Gastrocnemius medialis (tissue), 4 donors: Measurements from ENCODE around the gene MAP3K10.

Experiments used
- CTCF ChIP-seq, 5 experiments: fragments of 450-650 bp in 3 of 5; fragments of 200-600 bp in 2 of 5; sonication (generic) in 2 of 5; IDR thresholded peaks in 4 of 5; conservative IDR thresholded peaks in 1 of 5; 1 replicate in 4 of 5; 2 replicates in 1 of 5; pipeline ENCODE4 v1.5.1; 2016 to 2019; ENCODE audit warnings: antibody characterized with exemption in 5 of 5, mild to moderate bottlenecking in 3 of 5, moderate library complexity in 3 of 5
- POLR2A ChIP-seq, 2 donors: fragments of 450-650 bp; IDR thresholded peaks; one replicate each; pipeline ENCODE4 v1.6.1; 2017; ENCODE audit warnings: antibody characterized with exemption in 2 of 2, mild to moderate bottlenecking in 2 of 2, moderate library complexity in 2 of 2

GRCh38 chr19:40217934-40218890, 27.0 kb downstream of the MAP3K10 start, which contains the start of gene TTC9B:
- TF ChIP-seq CTCF (IDR thresholded peaks at IDR 0.05 in 4 of 5, conservative IDR thresholded peaks at IDR 0.05 in 1 of 5) (no peak), POLR2A (IDR thresholded peaks at IDR 0.05) (no peak)
